Endothelial cell of umbilical vein (primary cell): Measurements from ENCODE around the gene ANKRD23. TPM values are rescaled to one million over a fixed set of nuclear protein-coding genes. Genes with fewer than 3 reads are reported as not detected.

Experiments used
- BruUV-seq: library from RNA; stranded (reverse); fragments of 400-500 nt; replicated peaks from 2 replicates; lab custom pipeline; 2021; lab: Mats Ljungman, UMichigan
- CTCF ChIA-PET: fragments of 300-600, 350-600 bp; sonication (Branson Sonifier 250); formaldehyde crosslinking; loops from one replicate; lab custom pipeline; 2021; ENCODE audit warnings: antibody characterized with exemption, inconsistent platforms; lab: Charles Lee
- POLR2A ChIA-PET: fragments of 300-600, 350-600 bp; sonication (Branson Sonifier 250); formaldehyde crosslinking; loops from one replicate; lab custom pipeline; 2021; ENCODE audit warnings: antibody characterized with exemption, inconsistent platforms; lab: Charles Lee
- DNase-seq: peaks from one replicate; pipeline ENCODE4 v3.0.0-alpha.2; 2011; ENCODE audit warnings: low read depth, low spot score
- FAIRE-seq: peaks from 2 replicates; lab custom pipeline; 2011; peaks lifted over from hg19 to GRCh38; lab: Jason Lieb, UNC
- H2AFZ ChIP-seq: 2 replicates; pipeline ENCODE4 v1.6.0; 2012; ENCODE audit warnings: low read depth, low read length, control low read depth, inconsistent platforms
- H3K27ac ChIP-seq: 2 replicates; pipeline ENCODE4 v1.5.1; 2011; ENCODE audit warnings: low read depth, mild to moderate bottlenecking, control low read depth, low read length, moderate library complexity; ENCODE audit not compliant: insufficient read depth
- H3K27me3 ChIP-seq, 2 experiments: 2 replicates each; pipeline versions ENCODE4 v1.6.0 to v1.6.1; 2011; ENCODE audit warnings: low read length in 2 of 2, mixed read lengths in 1 of 2; ENCODE audit not compliant: control insufficient read depth in 2 of 2, insufficient read depth in 2 of 2
- H3K36me3 ChIP-seq, 2 experiments: 2 replicates in 1 of 2; 3 replicates in 1 of 2; pipeline ENCODE4 v1.5.1; 2011; ENCODE audit warnings: low read length in 2 of 2, mild to moderate bottlenecking in 1 of 2, moderate library complexity in 1 of 2; ENCODE audit not compliant: control insufficient read depth in 2 of 2, insufficient read depth in 2 of 2; ENCODE audit errors: extremely low read depth in 1 of 2
- H3K4me1 ChIP-seq: 3 replicates; pipeline ENCODE4 v1.5.1; 2011; ENCODE audit warnings: mild to moderate bottlenecking, low read length; ENCODE audit not compliant: control insufficient read depth, insufficient read depth; ENCODE audit errors: extremely low read depth
- H3K4me2 ChIP-seq: 2 replicates; pipeline ENCODE4 v1.6.1; 2011; ENCODE audit warnings: low read length, control low read depth, mixed read lengths; ENCODE audit not compliant: insufficient read depth
- H3K4me3 ChIP-seq, 3 experiments: fragments of 200-600 bp in 1 of 3; sonication (generic), shearing (Covaris generic) in 1 of 3; replicated peaks in 1 of 3; 2 replicates each; pipeline ENCODE4 v1.5.1; 2011 to 2016; ENCODE audit warnings: control low read depth in 3 of 3, low read length in 3 of 3, mild to moderate bottlenecking in 2 of 3, inconsistent platforms in 1 of 3, low read depth in 1 of 3, moderate library complexity in 1 of 3; ENCODE audit not compliant: insufficient read depth in 1 of 3
- H3K79me2 ChIP-seq: 2 replicates; pipeline ENCODE4 v1.6.0; 2012; ENCODE audit warnings: low read length, inconsistent platforms; ENCODE audit not compliant: control insufficient read depth, insufficient read depth
- H3K9ac ChIP-seq: replicated peaks from 2 replicates; pipeline ENCODE3; 2011; ENCODE audit warnings: low read length, control low read depth; ENCODE audit not compliant: insufficient read depth; ENCODE audit errors: extremely low read depth
- H3K9me1 ChIP-seq: replicated peaks from 3 replicates; pipeline ENCODE4 v1.6.0; 2011; ENCODE audit warnings: mild to moderate bottlenecking, low read length; ENCODE audit not compliant: control insufficient read depth, insufficient read depth; ENCODE audit errors: extremely low read depth
- H3K9me3 ChIP-seq: replicated peaks from 2 replicates; pipeline ENCODE4 v1.5.1; 2012; ENCODE audit warnings: low read length, inconsistent platforms; ENCODE audit not compliant: control insufficient read depth, insufficient read depth
- H4K20me1 ChIP-seq: replicated peaks from 2 replicates; pipeline ENCODE3; 2011; ENCODE audit warnings: mild to moderate bottlenecking, low read length; ENCODE audit not compliant: control insufficient read depth, insufficient read depth; ENCODE audit errors: extremely low read depth
- CTCF ChIP-seq, 2 donors: IDR thresholded peaks; 1 replicate in 1 of 2; 2 replicates in 1 of 2; pipeline ENCODE4 v1.5.1; 2011; ENCODE audit warnings: low read length in 2 of 2, mild to moderate bottlenecking in 2 of 2, moderate library complexity in 2 of 2, control low read depth in 1 of 2, inconsistent platforms in 1 of 2, low read depth in 1 of 2; ENCODE audit not compliant: insufficient read depth in 1 of 2; ENCODE audit errors: extremely low read depth in 1 of 2
- EZH2 ChIP-seq: IDR thresholded peaks from 2 replicates; pipeline ENCODE4 v1.6.1; 2012; ENCODE audit warnings: borderline replicate concordance, low read depth, mild to moderate bottlenecking, moderate library complexity, low read length, inconsistent platforms; ENCODE audit not compliant: severe bottlenecking
- FOS ChIP-seq: IDR thresholded peaks from 2 replicates; pipeline ENCODE4 v1.6.1; 2011; ENCODE audit warnings: mild to moderate bottlenecking, low read length, moderate library complexity, borderline replicate concordance; ENCODE audit not compliant: insufficient read depth
- GATA2 ChIP-seq: IDR thresholded peaks from 2 replicates; pipeline ENCODE4 v1.7.0; 2011; ENCODE audit warnings: low read depth, mild to moderate bottlenecking, moderate library complexity, mixed read lengths, low read length; ENCODE audit not compliant: insufficient read length, insufficient read depth
- JUN ChIP-seq: IDR thresholded peaks from 2 replicates; pipeline ENCODE4 v1.6.1; 2011; ENCODE audit warnings: borderline replicate concordance, low read depth; ENCODE audit not compliant: insufficient read length, insufficient read depth
- MAX ChIP-seq: IDR thresholded peaks from 2 replicates; pipeline ENCODE4 v1.6.1; 2011; ENCODE audit not compliant: insufficient read depth, insufficient read length
- MYC ChIP-seq: IDR thresholded peaks from one replicate; pipeline ENCODE4 v1.6.1; 2011; ENCODE audit warnings: mild to moderate bottlenecking, low read depth, low read length
- POLR2A ChIP-seq: IDR thresholded peaks from 2 replicates; pipeline ENCODE4 v1.6.1; 2012; ENCODE audit warnings: low read depth, mild to moderate bottlenecking, control low read depth, low read length
- POLR2AphosphoS5 ChIP-seq: IDR thresholded peaks from 2 replicates; pipeline ENCODE4 v1.6.1; 2012; ENCODE audit warnings: low read depth, mild to moderate bottlenecking, control low read depth, low read length, moderate library complexity; ENCODE audit not compliant: insufficient read depth
- dilution Hi-C: fragments of 300-500 bp; cut with MboI; formaldehyde crosslinking; loops from one replicate; pipeline ENCODE4 v1.15.0; 2019; ENCODE audit warnings: low sequenced_read_pairs; ENCODE audit not compliant: extremely low pct_ligation_motif_present
- intact Hi-C: fragments of 100-400 bp; cut with micrococcal nuclease; formaldehyde crosslinking; loops from one replicate; pipeline ENCODE4 v1.10.0; 2022
- polyA plus RNA-seq, 4 experiments: library from polyadenylated mRNA; depleted of rRNA in 3 of 4; stranded (reverse) in 3 of 4; unstranded in 1 of 4; fragments of >200 nt; gene quantifications; 2 replicates each; pipeline versions ENCODE4 v1.2.1 to v1.2.3, GENCODE V29; 2011 to 2012; ENCODE audit warnings: missing spikeins in 1 of 4
- total RNA-seq: library from RNA; stranded (reverse); gene quantifications from 2 replicates; pipeline ENCODE4 v1.2.3, GENCODE V29; 2021

Gene ANKRD23
- total and polyA plus RNA-seq, 2 donors (not counting 3 experiments of a cell fraction or from before 2014, with no cell fraction given): 1.7 to 3.6 TPM

GRCh38 chr2:96859681-96860064 is 15.9 kb upstream of the ANKRD23 start:
- no peak for DNase-seq
- dilution Hi-C loops: no loop called here
- CTCF ChIA-PET: interaction anchor here (2.2 to 4.3 kb wide), 2 partner anchors 9 to 97 kb away, joined by 19 to 81 read pairs; partner anchors contain the start of gene SEMA4C
- Histone ChIP-seq H3K9me1 (no peaks in the 10 kb centered on the region), H4K20me1 (no peaks in the 10 kb centered on the region), H3K79me2 (peaks cover 3% of the 10 kb centered on the region), H3K27ac (no peak overlapping the region), H3K9me3 (no peaks in the 10 kb centered on the region), H3K9ac (no peak overlapping the region), H2AFZ (no peak overlapping the region), H3K27me3 (no peaks in the 10 kb centered on the region), H3K4me1 (peaks cover 9% of the 10 kb centered on the region), H3K4me3 (no peak overlapping the region), H3K36me3 (peaks cover 0 to 32% of the 10 kb centered on the region in 2 experiments), H3K4me2 (no peak overlapping the region)
- intact Hi-C loops: loop anchor here (2.0 kb wide), 1 partner anchor 99 kb away; the partner anchor contains the start of gene CNNM4
- POLR2A ChIA-PET: no interaction called here
- TF ChIP-seq CTCF (IDR thresholded peaks at IDR 0.05; ENCODE audit: extremely low read depth in 1 of 2, insufficient read depth in 1 of 2, low read depth in 1 of 2, low read length in 2 of 2): no peak
- TF ChIP-seq MAX: no peak
- no peak for TF ChIP-seq FOS
- no peak for TF ChIP-seq POLR2A
- no peak for TF ChIP-seq MYC
- TF ChIP-seq GATA2: no peak
- TF ChIP-seq POLR2AphosphoS5: no peak
- TF ChIP-seq JUN: no peak
- no peak for TF ChIP-seq EZH2
- BruUV-seq: no TSS peak
- FAIRE-seq: no peak
